Left ventricle myocardium inferior (tissue), 1 donor: ENCODE results near the gene TMEM63B. TPM values are rescaled to one million over a fixed set of nuclear protein-coding genes. Genes with fewer than 3 reads are reported as not detected.

ENCODE experiments used
- total RNA-seq: library from RNA; stranded (reverse); fragmentation: NEBNext Ultra II Directional; extraction: Animal tissue kit (Norgen Biotek cat#: 25700); gene quantifications from one replicate; pipeline ENCODE4 v1.2.1, GENCODE V29; 2021
- donor health status: DM: no; HTN: yes; CAD: no; lungs with severe emphysema.

Gene TMEM63B
- total RNA-seq, 1 donor from 2014 or later, result 37.2 TPM

Other genes with a start within 250 kb of the TMEM63B start
- gene MRPL14, start 102 bp upstream of the TMEM63B start, total RNA-seq, result 36.8 TPM
- gene CAPN11, start 31.3 kb downstream of the TMEM63B start, total RNA-seq, result 0.25 TPM
- 0.36 TPM for gene MYMX, start 89.4 kb downstream of the TMEM63B start, total RNA-seq
- 154 TPM for gene SLC29A1, start 96.0 kb downstream of the TMEM63B start, total RNA-seq
- 786 TPM for gene HSP90AB1, start 119.5 kb downstream of the TMEM63B start, total RNA-seq
- 20.2 TPM for gene SLC35B2, start 130.0 kb downstream of the TMEM63B start, total RNA-seq
- 2.1 TPM for gene NFKBIE, start 138.0 kb downstream of the TMEM63B start, total RNA-seq
- gene TMEM151B, start 142.9 kb downstream of the TMEM63B start, total RNA-seq, result not detected
- gene AARS2, start 185.8 kb downstream of the TMEM63B start, total RNA-seq, result 10.6 TPM
- not detected for gene SPATS1, start 215.1 kb downstream of the TMEM63B start, total RNA-seq